NK-92 (cell line): Measurements from ENCODE around the gene VEGFD.

Experiments used
- DNase-seq: peaks from one replicate; lab custom pipeline; 2025; ENCODE audit not compliant: unreplicated experiment; lab: John Stamatoyannopoulos, UW

Gene VEGFD

GRCh38 chrX:15384304-15384703 lies at the start of gene VEGFD:
Gene VEGFD, minus strand, starts transcription at chrX:15384413. Its CDS starts 467 bp downstream, at chrX:15383946.
- no peak for DNase-seq

- DNase-seq, result no peak
Observed at GRCh38 chrX:15430584-15430983, 46.4 kb upstream of the VEGFD start.

GRCh38 chrX:15430076-15430475 lies 45.9 kb upstream of the VEGFD start:
- DNase-seq, result no peak

GRCh38 chrX:15425024-15425423 lies 40.8 kb upstream of the VEGFD start:
- DNase-seq, result no peak

GRCh38 chrX:15418707-15419181 lies 34.5 kb upstream of the VEGFD start:
- DNase-seq, result no peak

DNA sequence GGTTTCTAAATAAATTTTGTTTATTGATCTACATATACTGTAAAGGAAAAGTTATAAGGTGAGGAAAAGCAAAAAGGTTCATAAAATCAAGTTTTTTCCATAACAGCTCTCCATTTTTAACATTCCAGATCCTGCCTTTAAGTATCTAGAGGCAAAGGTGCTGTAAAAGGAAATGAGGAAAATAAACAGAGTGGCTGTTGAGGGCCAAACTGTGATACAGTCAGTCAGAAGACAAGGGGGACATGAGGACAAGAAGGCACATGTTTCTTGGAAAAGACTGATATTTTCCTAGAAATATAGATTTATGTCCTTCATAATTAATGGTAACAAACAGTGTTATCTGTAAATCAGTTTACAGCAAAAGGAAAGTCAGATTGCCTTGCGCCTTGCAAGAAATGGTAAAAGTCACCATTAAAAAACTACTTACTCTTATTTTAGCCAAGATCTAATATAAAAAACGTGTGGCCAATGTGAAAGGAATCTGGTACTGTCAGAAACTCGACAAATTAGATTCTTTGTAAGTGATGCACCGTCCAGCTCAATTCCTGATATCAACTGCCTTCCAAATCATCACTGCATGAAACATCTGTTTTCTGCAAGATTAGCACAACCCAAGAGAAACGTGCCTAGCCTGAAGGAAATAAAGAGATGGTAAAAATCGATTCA lies 34.0 kb upstream of the VEGFD start:
- no peak for DNase-seq

GRCh38 chrX:15416133-15416993 lies 32.1 kb upstream of the VEGFD start:
- DNase-seq, result no peak

- no peak for DNase-seq
Observed at GRCh38 chrX:15413101-15413500, 28.9 kb upstream of the VEGFD start.

GRCh38 chrX:15410947-15411346 lies 26.7 kb upstream of the VEGFD start:
- no peak for DNase-seq

GRCh38 chrX:15410430-15410829 lies 26.2 kb upstream of the VEGFD start:
- no peak for DNase-seq

GRCh38 chrX:15405846-15406245 lies 21.6 kb upstream of the VEGFD start:
- DNase-seq, result no peak

GRCh38 chrX:15404401-15405096 lies 20.3 kb upstream of the VEGFD start:
- no peak for DNase-seq

GRCh38 chrX:15401378-15401777 lies 17.2 kb upstream of the VEGFD start:
- DNase-seq, result no peak

GRCh38 chrX:15399962-15400391 lies 15.8 kb upstream of the VEGFD start:
- no peak for DNase-seq

DNA sequence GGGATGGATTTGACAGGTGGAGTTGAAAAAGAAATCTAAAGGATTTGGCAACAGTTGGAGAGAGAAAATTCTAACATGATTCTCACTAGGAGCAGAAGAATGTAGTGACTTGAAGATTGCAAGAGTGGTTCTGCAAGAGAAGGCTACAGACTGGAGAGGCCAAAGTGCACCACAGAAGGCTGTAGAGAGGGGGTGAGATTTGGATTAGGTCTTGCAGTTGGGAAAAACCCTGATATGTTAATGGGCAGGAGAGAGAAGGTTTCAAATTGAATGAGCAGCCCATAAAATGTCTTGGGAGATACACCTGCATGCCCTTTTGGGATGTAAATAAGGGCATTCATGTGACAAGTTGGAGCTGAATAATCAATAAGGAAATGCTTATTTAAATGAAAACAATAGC lies 14.7 kb upstream of the VEGFD start:
- no peak for DNase-seq

GRCh38 chrX:15395789-15396188 lies 11.6 kb upstream of the VEGFD start:
- no peak for DNase-seq

GRCh38 chrX:15391850-15392249 lies 7.6 kb upstream of the VEGFD start:
- DNase-seq, result no peak

DNA sequence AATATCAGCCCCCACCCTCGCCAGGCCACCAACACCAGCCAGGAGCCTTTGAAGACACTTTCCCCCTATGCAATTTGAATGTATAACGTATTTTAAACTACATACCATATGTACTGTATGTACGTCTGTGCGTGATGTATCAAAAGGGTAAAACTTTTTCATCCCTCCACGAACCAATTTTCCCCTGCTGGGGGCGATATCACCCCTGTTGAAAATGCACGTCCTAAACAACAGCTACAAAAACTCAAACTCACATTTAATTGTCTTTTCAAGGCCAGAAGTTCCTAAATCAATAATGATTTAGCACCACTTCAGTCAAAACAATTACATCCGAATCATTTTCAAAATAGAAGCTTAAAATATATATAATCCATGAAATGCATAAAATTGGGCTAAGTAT lies 1.4 kb downstream of the VEGFD start:
- no peak for DNase-seq

DNA sequence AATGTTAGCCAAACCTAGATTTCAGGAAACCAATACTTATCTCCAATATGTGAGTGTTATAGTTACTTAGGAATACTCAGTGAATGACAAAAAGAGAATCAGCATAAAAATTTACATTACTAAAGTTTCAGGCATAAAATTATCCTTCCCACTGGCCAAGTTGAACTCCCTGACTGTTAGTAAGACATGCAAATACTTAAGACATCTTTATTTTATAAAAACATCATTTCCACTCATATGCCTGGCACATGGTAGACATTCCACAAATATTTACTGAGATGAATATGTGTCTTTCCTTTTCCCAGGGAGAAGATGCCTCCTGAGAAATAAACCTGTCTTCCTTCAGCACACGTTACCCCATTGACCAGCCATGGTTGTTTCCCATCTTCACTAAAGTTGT lies 7.3 kb downstream of the VEGFD start:
- no peak for DNase-seq

- no peak for DNase-seq
Observed at GRCh38 chrX:15373976-15374375, 10.2 kb downstream of the VEGFD start.

DNA sequence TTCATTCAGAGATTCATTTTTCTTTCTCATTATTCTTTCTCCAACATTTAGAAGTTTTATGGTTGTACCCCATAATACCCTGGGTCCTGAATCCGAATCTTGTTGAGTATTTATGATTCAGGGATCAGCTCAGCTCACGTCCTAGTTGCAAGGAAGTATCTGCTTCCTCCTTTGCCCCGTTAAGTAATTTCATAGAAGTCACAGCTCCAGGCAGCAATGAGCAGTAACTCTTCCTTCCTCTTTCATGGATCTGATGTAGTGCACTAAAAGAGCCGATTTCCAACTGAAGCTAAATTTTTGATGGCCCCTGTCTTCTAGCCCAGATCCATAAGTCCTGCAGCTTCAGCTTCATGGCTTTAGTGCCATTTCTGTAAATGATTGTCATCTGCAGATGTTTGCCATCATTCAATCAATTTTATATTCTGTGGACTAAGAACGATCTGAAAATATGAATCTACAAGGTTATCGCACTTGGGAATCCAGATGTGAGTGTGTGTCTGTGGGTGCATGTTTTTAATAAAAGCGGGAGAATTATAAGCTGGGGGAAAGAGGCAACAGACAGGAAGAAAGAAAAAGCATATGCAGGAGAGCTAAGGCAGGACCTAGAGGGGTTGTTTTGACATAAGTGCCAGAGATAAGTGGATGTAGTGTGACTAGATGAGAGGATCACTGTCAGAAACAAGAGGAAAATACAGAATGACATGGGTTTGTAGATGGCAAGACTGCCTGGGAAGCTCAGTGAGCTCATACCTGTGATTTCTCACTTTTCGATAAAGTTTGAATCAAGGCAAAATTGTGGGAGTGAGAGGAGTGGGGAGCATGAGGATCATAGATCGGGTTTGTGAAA lies 17.5 kb downstream of the VEGFD start:
- DNase-seq, result no peak
